Umbilical cord (tissue), 2 donors: ENCODE measurements around the gene FAM3B. TPM values are rescaled to one million over a fixed set of nuclear protein-coding genes. Genes with fewer than 3 reads are reported as not detected.

Source experiments
- DNase-seq: peaks from one replicate; pipeline ENCODE4 v3.0.0-alpha.2; 2015; ENCODE audit warnings: low spot score
- total RNA-seq: library from RNA; depleted of rRNA; stranded (reverse); fragments of >200 nt; gene quantifications from one replicate; pipeline ENCODE4 v1.2.3, GENCODE V29; 2014; ENCODE audit warnings: low replicate concordance; ENCODE audit not compliant: insufficient read depth

FAM3B gene
- total RNA-seq, 1 donor from 2014 or later = 0.72 TPM

- DNase-seq = no peak
These were observed 51.5 kb downstream of the FAM3B start for GRCh38 chr21:41367945-41368734.

GRCh38 chr21:41368735-41369104 is 52.1 kb downstream of the FAM3B start:
- DNase-seq = no peak

- DNase-seq = peak; percentile 25
These were observed 52.7 kb downstream of the FAM3B start for GRCh38 chr21:41369105-41369919.

- no peak for DNase-seq
These were observed 53.6 kb downstream of the FAM3B start for GRCh38 chr21:41369920-41370839.

- no peak for DNase-seq
These were observed 54.5 kb downstream of the FAM3B start for GRCh38 chr21:41370840-41371684.

GRCh38 chr21:41371685-41372030 is 55.1 kb downstream of the FAM3B start:
- no peak for DNase-seq

GRCh38 chr21:41373253-41373652 is 56.7 kb downstream of the FAM3B start:
- DNase-seq = no peak

- no peak for DNase-seq
These were observed 57.2 kb downstream of the FAM3B start for GRCh38 chr21:41373763-41374162.

GRCh38 chr21:41374177-41374712 is 57.6 kb downstream of the FAM3B start:
- no peak for DNase-seq

- no peak for DNase-seq
These were observed 58.4 kb downstream of the FAM3B start for GRCh38 chr21:41374867-41375533.

GRCh38 chr21:41375875-41376274 is 59.3 kb downstream of the FAM3B start:
- DNase-seq = no peak

- no peak for DNase-seq
These were observed 61.1 kb downstream of the FAM3B start for GRCh38 chr21:41377715-41378114.

GRCh38 chr21:41378849-41379248 is 62.2 kb downstream of the FAM3B start:
- no peak for DNase-seq

GRCh38 chr21:41379901-41380300 is 63.3 kb downstream of the FAM3B start:
- no peak for DNase-seq

GRCh38 chr21:41381731-41382130 is 65.1 kb downstream of the FAM3B start:
- DNase-seq = no peak

GRCh38 chr21:41387042-41387819 is 70.6 kb downstream of the FAM3B start:
- no peak for DNase-seq

GRCh38 chr21:41387824-41388223 is 71.2 kb downstream of the FAM3B start:
- no peak for DNase-seq

- DNase-seq = no peak
These were observed 71.7 kb downstream of the FAM3B start for GRCh38 chr21:41388259-41388658.

GRCh38 chr21:41390043-41390639 is 73.5 kb downstream of the FAM3B start:
- DNase-seq = no peak
